Immature natural killer cell (primary cell): Measurements from ENCODE around the gene COX7A2. TPM values are rescaled to one million over a fixed set of nuclear protein-coding genes. Genes with fewer than 3 reads are reported as not detected.

Source experiments
- DNase-seq, 3 donors: peaks; one replicate each; pipeline ENCODE4 v3.0.0; 2022; ENCODE audit warnings: mixed read lengths in 1 of 3
- H3K27ac Mint-ChIP-seq, 6 donors: one replicate each; pipeline ENCODE4 v1.8.0; 2020; ENCODE audit warnings: mixed read lengths in 6 of 6, mild to moderate bottlenecking in 5 of 6, inconsistent platforms in 4 of 6, moderate library complexity in 3 of 6
- H3K27me3 Mint-ChIP-seq, 3 donors: one replicate each; pipeline ENCODE4 v1.8.0; 2020 to 2021; ENCODE audit warnings: low read depth in 3 of 3, mild to moderate bottlenecking in 3 of 3, mixed read lengths in 3 of 3, moderate library complexity in 3 of 3, inconsistent platforms in 1 of 3
- H3K36me3 Mint-ChIP-seq, 3 donors: one replicate each; pipeline ENCODE4 v1.8.0; 2020; ENCODE audit warnings: mixed read lengths in 3 of 3, inconsistent platforms in 2 of 3, mild to moderate bottlenecking in 2 of 3
- H3K4me1 Mint-ChIP-seq, 2 donors: one replicate each; pipeline ENCODE4 v1.8.0; 2020; ENCODE audit warnings: inconsistent platforms in 2 of 2, mild to moderate bottlenecking in 2 of 2, mixed read lengths in 2 of 2, moderate library complexity in 1 of 2
- H3K4me3 Mint-ChIP-seq, 5 donors: one replicate each; pipeline ENCODE4 v1.8.0; 2020; ENCODE audit warnings: mild to moderate bottlenecking in 5 of 5, mixed read lengths in 5 of 5, inconsistent platforms in 3 of 5, moderate library complexity in 3 of 5
- H3K9me3 Mint-ChIP-seq, 6 donors: one replicate each; pipeline ENCODE4 v1.8.0; 2020; ENCODE audit warnings: mild to moderate bottlenecking in 6 of 6, mixed read lengths in 6 of 6, inconsistent platforms in 4 of 6, moderate library complexity in 3 of 6
- polyA plus RNA-seq, 3 donors: library from polyadenylated mRNA; unstranded; fragments of 300-500 nt; fragmentation: Illumina TruSeq; gene quantifications; one replicate each; pipeline ENCODE4 v1.2.3, GENCODE V29; 2021

COX7A2 gene
- polyA plus RNA-seq, 3 donors from 2014 or later, result 732 to 1,349 (median 964) TPM

GRCh38 chr6:75208298-75209183 is 35.1 kb downstream of the COX7A2 start:
- peaks cover 42 to 46% of the 10 kb centered on the region in 2 donors for H3K4me1 Mint-ChIP-seq
- no peaks in the 10 kb centered on the region for H3K36me3 Mint-ChIP-seq
- peak overlapping the region in 1 of 6 donors; percentile 73 for H3K27ac Mint-ChIP-seq
- DNase-seq, result peak; percentile 59 to 71 (median 66)
- peak overlapping the region; percentile 62 to 81 (median 74) for H3K4me3 Mint-ChIP-seq
- H3K9me3 Mint-ChIP-seq, result peaks cover 0 to 3% (median 0%) of the 10 kb centered on the region in 6 donors
- peaks cover 29 to 47% (median 38%) of the 10 kb centered on the region in 3 donors for H3K27me3 Mint-ChIP-seq

- no peak overlapping the region for H3K27ac Mint-ChIP-seq
- DNase-seq, result no peak
- peaks cover 37 to 57% (median 45%) of the 10 kb centered on the region in 3 donors for H3K27me3 Mint-ChIP-seq
These were observed 36.8 kb downstream of the COX7A2 start for GRCh38 chr6:75206576-75207342.

DNA sequence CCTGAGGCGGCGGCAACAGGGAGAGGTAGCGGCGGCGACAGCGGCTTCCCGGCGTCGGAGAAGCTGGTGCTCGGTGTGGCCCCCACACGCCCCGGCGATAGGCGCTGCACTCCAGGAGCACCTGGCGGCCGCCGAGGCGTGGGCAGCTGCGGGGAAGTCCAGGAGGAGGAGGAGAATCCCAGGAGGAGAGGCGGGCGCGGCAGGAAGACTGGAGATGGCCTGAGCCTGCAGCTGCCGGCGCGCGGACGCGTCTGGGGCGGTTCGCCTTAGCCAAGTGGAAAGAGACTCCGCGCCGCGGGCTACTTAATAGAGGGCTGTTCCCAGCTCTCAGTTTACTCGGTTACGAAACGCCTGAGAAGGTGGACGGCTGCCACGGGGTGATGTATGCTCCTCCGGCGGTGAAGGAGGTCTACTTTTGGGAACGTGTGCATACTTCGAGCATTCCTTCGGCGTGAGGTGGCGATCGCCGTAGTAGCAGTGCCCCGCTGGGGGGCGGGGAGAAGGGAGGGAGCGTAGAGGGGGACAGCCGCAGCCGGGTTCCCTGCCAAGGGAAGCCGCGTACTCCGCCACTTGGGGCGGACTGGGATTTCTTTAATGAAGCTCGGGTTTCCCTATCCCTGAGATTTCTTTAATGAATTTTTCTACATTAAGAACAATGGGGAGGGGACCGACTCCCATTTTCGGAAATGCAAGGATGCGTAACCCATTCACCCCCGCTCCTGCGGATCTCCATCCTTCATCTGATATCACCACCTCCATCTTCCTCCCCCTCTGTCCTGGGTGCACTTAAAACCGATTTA is 37.6 kb downstream of the COX7A2 start, which contains the start of gene COL12A1:
Gene COL12A1, minus strand, starts transcription at position 278 of the 800 bp plus-strand sequence. CDS start 3,261 bp downstream, outside the sequence.
- Mint-ChIP-seq H3K4me1 (peaks cover 42 to 46% of the 10 kb centered on the region in 2 donors), H3K27me3 (peaks cover 43 to 53% (median 46%) of the 10 kb centered on the region in 3 donors)

More at GRCh38 chr6:75206576-75207342, 36.8 kb downstream of the COX7A2 start:
- Mint-ChIP-seq H3K4me3 (peak overlapping the region in 4 of 5 donors; percentile 16 to 74 (median 38)), H3K9me3 (peaks cover 0 to 3% (median 0%) of the 10 kb centered on the region in 6 donors), H3K36me3 (no peaks in the 10 kb centered on the region), H3K4me1 (peaks cover 42 to 46% of the 10 kb centered on the region in 2 donors)

DNA sequence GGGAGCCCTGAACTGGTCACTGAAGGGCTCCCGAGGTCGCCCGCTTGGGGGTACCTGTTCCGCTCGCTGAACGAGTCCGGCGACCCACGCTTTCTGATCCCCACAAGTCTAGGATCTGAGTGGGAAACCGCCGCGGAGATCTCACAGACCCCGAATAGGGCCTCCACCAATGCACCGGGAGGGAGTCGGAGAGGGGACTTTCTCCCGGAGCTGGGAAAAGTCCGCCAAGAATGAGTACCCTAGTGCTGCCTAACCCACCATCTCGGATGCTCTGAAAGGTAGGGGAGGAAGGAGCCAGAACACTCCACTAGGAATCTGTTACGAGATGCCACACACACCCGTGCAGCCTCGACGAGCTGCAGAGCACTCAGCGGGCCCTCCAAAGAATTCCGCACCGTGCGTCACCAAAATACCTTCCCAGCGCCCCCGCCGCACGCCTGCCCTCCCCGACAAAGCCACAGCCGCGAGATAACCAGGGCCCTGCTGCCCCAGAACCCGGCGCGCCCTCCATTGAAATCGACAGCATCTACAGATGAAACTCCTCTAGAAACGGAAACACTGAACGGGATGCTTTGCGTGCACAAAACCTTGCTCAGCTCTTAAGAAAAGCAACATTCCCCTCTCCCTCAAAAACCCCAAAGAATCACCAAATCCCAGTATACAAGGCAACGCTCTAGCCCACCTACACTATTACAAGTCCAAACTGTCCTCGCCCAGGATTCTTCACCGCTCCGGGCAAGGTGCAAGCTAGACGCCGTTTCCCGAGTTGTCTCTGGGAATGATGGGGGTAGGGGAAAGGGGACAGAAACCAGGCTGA is 38.4 kb downstream of the COX7A2 start:
- Mint-ChIP-seq H3K27me3 (peaks cover 43 to 53% (median 49%) of the 10 kb centered on the region in 3 donors), H3K9me3 (peaks cover 0 to 3% (median 0%) of the 10 kb centered on the region in 6 donors), H3K36me3 (no peaks in the 10 kb centered on the region), H3K4me3 (peak overlapping the region in 4 of 5 donors; percentile 42 to 72 (median 68)), H3K4me1 (peaks cover 42 to 46% of the 10 kb centered on the region in 2 donors), H3K27ac (no peak overlapping the region)
- no peak for DNase-seq

More for the DNA sequence above, 37.6 kb downstream of the COX7A2 start, which contains the start of gene COL12A1:
- H3K4me3 Mint-ChIP-seq, result peak within 1 kb of the TSS; percentile 18 to 72 (median 67)
- DNase-seq, result no peak
- H3K36me3 Mint-ChIP-seq, result no peaks in the 10 kb centered on the region
- peaks cover 0 to 3% (median 0%) of the 10 kb centered on the region in 6 donors for H3K9me3 Mint-ChIP-seq
- H3K27ac Mint-ChIP-seq, result no peak within 1 kb of the TSS

GRCh38 chr6:75204217-75204958 is 39.2 kb downstream of the COX7A2 start:
- H3K9me3 Mint-ChIP-seq, result peaks cover 0 to 3% (median 0%) of the 10 kb centered on the region in 6 donors
- H3K36me3 Mint-ChIP-seq, result no peaks in the 10 kb centered on the region
- no peak overlapping the region for H3K27ac Mint-ChIP-seq
- peaks cover 42 to 46% of the 10 kb centered on the region in 2 donors for H3K4me1 Mint-ChIP-seq
- H3K4me3 Mint-ChIP-seq, result peak overlapping the region in 4 of 5 donors; percentile 18 to 50 (median 34)
- no peak for DNase-seq
- peaks cover 45 to 53% (median 49%) of the 10 kb centered on the region in 3 donors for H3K27me3 Mint-ChIP-seq

GRCh38 chr6:75203721-75204120 is 39.9 kb downstream of the COX7A2 start:
- H3K9me3 Mint-ChIP-seq, result peaks cover 0 to 3% (median 0%) of the 10 kb centered on the region in 6 donors
- H3K27ac Mint-ChIP-seq, result no peak overlapping the region
- H3K27me3 Mint-ChIP-seq, result peaks cover 41 to 48% (median 45%) of the 10 kb centered on the region in 3 donors
- no peak overlapping the region for H3K4me3 Mint-ChIP-seq
- DNase-seq, result no peak
- H3K36me3 Mint-ChIP-seq, result no peaks in the 10 kb centered on the region
- H3K4me1 Mint-ChIP-seq, result peaks cover 37 to 40% of the 10 kb centered on the region in 2 donors

- H3K9me3 Mint-ChIP-seq, result peaks cover 0 to 3% (median 0%) of the 10 kb centered on the region in 6 donors
- no peak overlapping the region for H3K27ac Mint-ChIP-seq
- peak overlapping the region in 1 of 5 donors; percentile 20 for H3K4me3 Mint-ChIP-seq
- H3K4me1 Mint-ChIP-seq, result peaks cover 27 to 30% of the 10 kb centered on the region in 2 donors
- H3K36me3 Mint-ChIP-seq, result no peaks in the 10 kb centered on the region
- no peak for DNase-seq
- H3K27me3 Mint-ChIP-seq, result peaks cover 33 to 38% (median 36%) of the 10 kb centered on the region in 3 donors
These were observed 40.9 kb downstream of the COX7A2 start for GRCh38 chr6:75202676-75203131.

DNA sequence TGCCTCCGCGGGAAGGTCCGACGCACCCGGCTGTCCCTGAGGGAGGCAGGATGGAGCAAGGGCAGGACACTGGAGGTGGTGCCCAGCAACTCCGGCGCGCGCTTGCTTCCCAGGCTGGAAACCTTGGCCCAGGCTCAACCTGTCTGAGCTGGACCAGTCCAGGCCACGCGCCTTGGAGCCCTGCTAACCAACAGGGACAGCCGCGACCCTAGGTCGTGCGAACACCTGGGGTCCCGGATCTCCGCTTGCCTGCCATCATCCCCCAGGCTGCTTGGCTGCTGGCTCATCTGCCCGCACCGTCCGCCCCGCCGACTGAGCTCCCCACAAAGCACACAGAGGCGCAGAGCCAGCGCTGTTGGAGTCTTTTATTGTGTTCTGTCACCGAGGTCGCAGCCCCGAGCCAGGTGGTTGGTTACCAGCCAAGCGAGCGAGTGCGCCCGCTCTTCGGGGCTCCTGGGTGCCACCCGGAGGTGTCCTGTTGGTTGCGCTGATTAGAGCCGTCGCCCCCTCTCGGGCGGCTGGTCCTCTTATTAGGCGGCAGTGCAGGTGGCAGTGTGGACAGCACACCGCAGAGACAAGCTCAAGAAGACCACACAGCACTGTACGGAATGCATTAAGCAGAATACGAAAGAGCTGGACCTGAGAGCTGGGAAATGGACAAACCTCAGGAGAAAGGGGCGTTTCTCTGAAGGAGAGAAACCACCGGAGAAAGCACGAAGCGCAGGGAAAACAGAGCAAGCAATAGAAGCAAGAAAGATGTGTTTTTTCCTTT is 41.5 kb downstream of the COX7A2 start:
- no peak overlapping the region for H3K27ac Mint-ChIP-seq
- peaks cover 30 to 32% (median 30%) of the 10 kb centered on the region in 3 donors for H3K27me3 Mint-ChIP-seq
- H3K4me3 Mint-ChIP-seq, result peak overlapping the region in 1 of 5 donors; percentile 20
- peaks cover 0 to 3% (median 0%) of the 10 kb centered on the region in 6 donors for H3K9me3 Mint-ChIP-seq
- no peak for DNase-seq
- no peaks in the 10 kb centered on the region for H3K36me3 Mint-ChIP-seq
- peaks cover 21 to 23% of the 10 kb centered on the region in 2 donors for H3K4me1 Mint-ChIP-seq

- H3K36me3 Mint-ChIP-seq, result no peaks in the 10 kb centered on the region
- peaks cover 23 to 34% (median 28%) of the 10 kb centered on the region in 3 donors for H3K27me3 Mint-ChIP-seq
- peaks cover 13 to 18% of the 10 kb centered on the region in 2 donors for H3K4me1 Mint-ChIP-seq
- H3K27ac Mint-ChIP-seq, result no peak overlapping the region
- H3K9me3 Mint-ChIP-seq, result peaks cover 0 to 3% (median 0%) of the 10 kb centered on the region in 6 donors
- no peak overlapping the region for H3K4me3 Mint-ChIP-seq
- DNase-seq, result no peak
These were observed 42.6 kb downstream of the COX7A2 start for GRCh38 chr6:75201021-75201420.

- peaks cover 8 to 10% of the 10 kb centered on the region in 2 donors for H3K4me1 Mint-ChIP-seq
- H3K36me3 Mint-ChIP-seq, result no peaks in the 10 kb centered on the region
- no peak overlapping the region for H3K27ac Mint-ChIP-seq
- no peak overlapping the region for H3K4me3 Mint-ChIP-seq
- DNase-seq, result no peak
- H3K27me3 Mint-ChIP-seq, result peaks cover 22 to 28% (median 26%) of the 10 kb centered on the region in 3 donors
- peaks cover 0 to 3% (median 0%) of the 10 kb centered on the region in 6 donors for H3K9me3 Mint-ChIP-seq
These were observed 43.7 kb downstream of the COX7A2 start for GRCh38 chr6:75199889-75200288.
